Stimulated activated CD8-positive, alpha-beta memory T cell treated with anti-CD3 and anti-CD28 coated beads, Interleukin-2, amount 100 ng/mL, for 1 hour (primary cell): ENCODE results near the gene JTB.

ENCODE experiments used
- DNase-seq, 2 donors: peaks; one replicate each; pipeline ENCODE4 v3.0.0-alpha.2; 2020; ENCODE audit warnings: low read depth in 2 of 2

JTB gene

DNA sequence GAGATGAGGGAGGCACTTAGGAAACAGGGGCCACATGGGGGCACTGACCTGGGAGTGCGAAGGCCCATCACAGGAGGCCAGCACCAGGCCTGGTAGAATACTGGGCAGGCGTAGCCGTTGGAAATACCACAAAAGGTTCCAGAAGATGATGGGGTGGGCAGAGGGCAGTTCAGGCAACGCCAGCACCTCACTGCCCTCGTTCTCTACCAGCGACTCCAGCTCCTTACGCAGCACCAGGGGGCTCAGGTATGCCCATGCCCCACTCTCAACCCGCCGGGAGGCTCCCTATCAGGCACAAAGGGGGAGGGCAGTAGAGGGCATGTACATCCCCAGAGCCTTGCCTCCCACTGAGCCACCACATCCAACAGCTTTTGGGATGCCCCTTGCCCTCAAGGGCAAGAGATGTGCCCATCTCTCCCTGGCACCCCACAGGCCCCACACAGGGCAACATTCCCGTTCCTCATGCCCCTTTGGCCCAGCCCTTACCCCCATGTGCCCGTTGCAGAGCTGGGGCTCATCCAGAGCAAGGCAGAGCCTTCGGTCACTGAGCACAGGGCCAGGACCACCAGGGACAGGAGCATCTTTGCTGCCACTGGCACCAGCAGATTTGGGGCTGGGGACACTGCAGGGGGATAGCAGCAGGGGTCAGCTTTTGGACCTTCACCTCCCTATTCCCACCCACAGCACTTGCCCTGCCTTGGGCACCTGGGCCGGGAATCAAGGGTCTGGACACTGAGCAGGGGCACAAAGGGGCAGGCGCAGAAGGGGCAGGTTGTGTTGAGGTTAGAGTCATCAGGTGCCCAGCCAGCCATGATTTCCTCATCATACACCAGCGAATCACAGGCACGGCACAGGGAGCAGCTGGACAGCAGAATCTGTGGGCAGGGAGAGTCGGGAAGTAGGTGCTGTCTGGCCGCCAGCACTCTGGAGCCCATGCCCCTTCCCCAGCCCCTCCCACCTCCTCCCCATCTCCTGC lies 45.0 kb downstream of the JTB start:
- DNase-seq = no peak

DNA sequence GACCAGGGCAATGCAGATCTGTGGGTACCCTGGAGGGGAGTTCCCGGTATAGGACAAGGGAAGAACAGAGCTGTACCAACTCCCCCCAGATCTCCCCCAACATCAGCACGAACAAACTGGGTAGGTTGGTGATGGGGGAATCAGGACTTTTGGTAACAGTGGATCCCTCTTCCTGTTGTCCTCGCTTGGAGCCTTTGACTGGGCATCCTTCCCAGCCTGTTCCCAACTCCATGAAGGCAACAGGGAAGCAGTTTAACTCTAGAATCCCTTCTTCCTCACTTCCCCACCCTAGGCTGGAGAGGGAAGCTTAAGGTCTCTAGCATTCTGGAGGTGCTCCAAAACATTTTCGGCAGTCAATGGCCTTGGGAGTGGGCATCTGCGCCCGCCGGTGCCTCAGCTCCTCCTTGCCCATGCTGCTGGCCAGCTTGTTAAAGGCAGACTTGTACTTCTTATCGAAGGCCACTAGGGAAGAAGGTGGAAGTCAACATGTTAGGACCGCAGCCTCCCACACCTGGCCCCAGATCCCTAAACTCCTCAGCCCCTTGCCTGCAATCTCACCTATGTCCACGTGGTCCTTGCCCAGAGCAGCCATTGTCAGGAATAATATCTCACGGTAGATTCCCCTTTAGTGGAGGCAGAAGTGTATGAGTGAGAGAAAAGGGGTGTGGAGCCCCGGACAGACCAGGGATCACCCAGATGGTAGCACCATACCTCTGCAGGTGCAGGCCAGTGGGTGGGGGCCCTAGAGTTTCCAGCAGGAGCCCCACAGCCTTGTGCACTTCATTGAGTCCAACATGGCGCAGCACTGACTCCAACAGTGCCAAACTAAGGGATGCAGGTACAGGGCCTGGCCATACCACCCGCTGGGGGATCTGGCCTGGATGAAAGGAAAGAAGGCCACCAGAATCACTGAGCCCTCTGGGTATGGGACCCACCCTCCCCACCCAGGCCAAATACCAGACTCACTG lies 47.2 kb downstream of the JTB start:
- DNase-seq = no peak

DNA sequence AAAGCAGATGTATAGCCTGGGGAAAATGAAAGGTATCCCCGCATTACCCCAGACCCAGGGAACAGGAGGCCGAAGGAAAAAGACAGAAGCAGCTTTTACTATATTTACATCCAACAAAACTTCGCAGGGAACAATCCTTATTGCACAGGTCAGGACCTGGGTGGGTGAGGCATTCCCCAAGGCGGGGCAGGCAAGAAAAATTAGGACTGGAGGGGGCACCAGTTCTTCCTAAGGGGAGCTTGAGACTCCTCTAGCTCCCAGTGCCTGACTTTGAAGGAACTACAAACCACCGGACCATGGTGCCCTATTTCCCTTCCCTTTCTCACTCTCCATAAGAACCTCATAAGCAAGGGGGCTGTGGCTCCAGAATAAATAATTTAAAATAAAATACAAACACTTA lies 48.0 kb downstream of the JTB start:
- DNase-seq = no peak

DNA sequence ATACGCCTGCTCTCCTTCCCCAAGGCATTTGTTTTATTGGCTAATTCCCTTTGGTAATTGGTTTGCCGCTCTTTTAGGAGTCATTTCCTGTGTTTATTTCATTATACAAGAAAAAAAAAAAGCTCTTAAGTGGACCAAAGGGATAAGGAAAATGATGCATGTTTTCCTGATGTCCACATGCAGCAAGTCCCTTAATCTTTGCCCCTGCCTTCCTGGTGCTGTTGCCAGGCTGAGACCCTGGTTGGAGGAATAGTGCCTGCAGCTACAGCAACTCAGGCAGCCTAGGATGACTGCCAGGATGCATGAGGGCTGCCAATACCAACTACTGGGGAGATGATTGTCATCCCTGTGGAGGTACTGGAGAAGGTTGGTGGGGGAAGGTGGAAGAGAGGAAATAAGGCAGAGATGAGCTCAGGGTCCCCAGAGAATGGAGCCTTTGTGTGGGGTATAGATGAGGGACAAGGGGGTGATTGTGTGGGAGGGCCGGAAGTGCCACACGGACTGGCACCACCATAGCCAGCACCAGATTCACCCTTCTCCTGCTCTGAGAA lies 48.6 kb downstream of the JTB start:
- DNase-seq = no peak

- DNase-seq = no peak
Observed at GRCh38 chr1:153928245-153928644, 49.2 kb downstream of the JTB start.

DNA sequence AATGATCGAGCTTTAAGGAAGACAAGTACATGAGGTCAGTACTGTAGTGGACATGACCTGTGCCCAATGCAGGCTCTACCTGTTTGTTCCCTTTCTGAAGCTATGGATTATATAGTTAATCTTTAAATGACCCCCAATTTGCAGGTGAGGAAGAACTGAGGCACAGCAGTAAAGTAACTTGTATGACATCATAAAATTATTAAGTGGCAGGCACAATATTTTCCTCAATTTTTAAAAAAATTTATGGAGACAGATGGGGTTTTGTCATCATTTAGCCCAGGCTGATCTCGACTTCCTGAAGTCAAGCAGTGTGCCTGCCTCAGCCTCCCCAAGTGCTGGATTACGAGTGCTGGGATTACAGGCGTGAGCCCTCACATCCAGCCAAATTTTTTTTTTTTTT lies 51.1 kb downstream of the JTB start:
- no peak for DNase-seq
